D721Med (cell line): ENCODE results near the gene OTULINL.

Source experiments
- DNase-seq: peaks from one replicate; pipeline ENCODE4 v3.0.0; 2011; ENCODE audit warnings: low spot score; ENCODE audit not compliant: insufficient read length
- FAIRE-seq: peaks from 2 replicates; lab custom pipeline; 2011; peaks lifted over from hg19 to GRCh38; lab: Jason Lieb, UNC
- CTCF ChIP-seq: IDR thresholded peaks from 2 replicates; pipeline ENCODE4 v1.5.1; 2012; ENCODE audit warnings: mild to moderate bottlenecking, control low read depth; ENCODE audit not compliant: insufficient read depth; ENCODE audit errors: missing control alignments

OTULINL gene

DNA sequence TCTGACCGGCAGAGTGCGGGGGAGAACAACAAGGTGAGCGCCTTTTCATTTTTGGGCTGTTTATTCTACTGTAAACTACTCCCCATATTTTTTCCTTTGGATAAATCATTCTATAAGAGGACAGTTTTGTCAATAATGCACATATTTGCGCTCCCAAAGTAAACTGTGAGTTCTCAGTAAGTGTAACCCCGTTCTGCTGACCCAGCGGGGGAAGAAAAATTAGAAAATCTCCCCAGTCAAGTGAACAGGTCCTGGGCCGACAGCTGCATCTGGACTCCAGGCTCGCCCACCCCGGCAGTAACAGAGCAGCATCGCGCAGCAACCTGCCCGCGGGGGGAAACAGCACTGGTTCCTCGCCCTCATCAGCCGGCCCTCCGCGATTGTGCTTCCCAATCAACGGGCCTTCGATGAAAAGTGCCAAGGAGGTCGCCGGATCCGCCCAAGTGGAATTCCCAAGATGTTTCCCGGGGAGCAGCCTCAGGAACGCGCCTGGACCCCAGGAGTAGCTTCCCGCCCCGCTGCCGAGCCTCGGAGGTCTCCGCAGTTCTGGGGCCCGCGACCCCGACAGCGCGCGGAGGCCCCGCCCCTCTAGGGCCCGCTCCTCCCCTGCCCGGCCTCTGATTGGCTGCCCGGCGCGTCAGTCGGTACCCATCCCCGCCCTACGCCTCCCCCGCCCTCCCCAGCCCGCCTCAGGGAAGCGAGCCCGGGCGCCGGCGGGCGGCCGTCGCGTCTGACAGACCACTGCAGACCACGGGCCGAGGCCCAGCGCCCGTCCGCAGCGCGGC lies at the start of gene OTULINL:
TSS of gene OTULINL (plus strand) at position 687 of the 785 bp plus-strand sequence. CDS start 103 bp downstream, outside the sequence.
- no peak for TF ChIP-seq CTCF
- FAIRE-seq (no peak), DNase-seq (peak; percentile 64)

DNA sequence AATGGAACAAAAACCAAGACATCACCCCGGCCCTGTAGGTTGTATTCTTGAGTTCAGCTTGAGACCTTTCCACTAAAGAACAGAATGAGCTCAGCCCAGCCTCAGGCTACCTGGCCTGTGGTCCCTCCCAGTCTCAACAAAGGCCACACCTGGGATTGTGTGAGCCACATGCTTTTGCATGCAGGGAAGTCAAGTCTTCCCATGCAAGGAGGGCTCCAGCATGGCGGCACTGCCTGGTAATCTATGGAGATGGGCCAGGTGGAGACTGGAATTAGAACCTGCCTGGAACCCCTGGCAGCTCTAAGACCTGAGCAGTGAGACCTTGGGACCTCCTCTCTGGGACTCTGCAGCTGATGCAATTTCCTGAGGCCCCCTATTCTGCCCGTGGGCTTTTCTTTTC lies 49.4 kb upstream of the OTULINL start:
- no peak for DNase-seq
- FAIRE-seq, result no peak
- TF ChIP-seq CTCF, result no peak

DNA sequence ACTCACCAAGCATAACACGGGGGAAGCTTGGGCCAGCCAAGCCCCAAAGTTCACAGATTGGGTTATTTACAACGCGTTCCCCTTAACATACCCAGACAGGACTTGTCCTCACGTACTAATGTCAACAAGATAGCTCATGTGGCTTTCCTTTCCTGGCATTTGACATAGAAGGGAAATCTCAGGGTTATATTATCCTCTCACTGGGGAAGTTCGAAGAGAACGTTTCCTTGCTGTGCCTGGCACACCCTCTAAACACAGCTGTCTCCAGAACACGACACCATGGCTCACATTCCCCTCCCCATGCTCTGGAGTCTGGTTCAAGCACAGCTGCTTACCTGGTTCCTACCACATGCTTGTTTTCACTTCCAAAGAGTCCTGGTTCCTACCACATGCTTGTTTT lies 46.8 kb upstream of the OTULINL start:
- TF ChIP-seq CTCF, result no peak
- no peak for FAIRE-seq
- no peak for DNase-seq

DNA sequence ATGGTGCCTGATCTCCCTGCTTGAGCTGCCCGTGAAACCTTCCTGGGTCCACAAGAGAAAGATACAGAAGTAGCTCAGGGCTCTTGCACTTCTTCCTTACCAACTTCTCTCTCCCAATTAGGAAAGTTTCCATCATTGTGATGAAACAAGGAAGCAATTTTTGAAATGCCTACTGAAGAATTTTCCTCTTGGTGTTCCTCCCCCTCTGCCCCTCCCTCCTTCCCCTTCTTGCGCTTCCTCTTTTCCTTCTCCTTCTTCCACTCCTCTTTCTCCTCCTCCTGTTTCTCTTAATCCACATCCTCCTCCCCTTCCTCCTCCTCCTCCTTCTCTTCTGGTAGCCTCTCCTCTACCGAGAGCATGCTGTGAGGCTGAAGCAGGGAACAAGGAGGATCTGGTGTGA lies 36.3 kb upstream of the OTULINL start:
- DNase-seq, result no peak
- no peak for TF ChIP-seq CTCF
- FAIRE-seq, result no peak

DNA sequence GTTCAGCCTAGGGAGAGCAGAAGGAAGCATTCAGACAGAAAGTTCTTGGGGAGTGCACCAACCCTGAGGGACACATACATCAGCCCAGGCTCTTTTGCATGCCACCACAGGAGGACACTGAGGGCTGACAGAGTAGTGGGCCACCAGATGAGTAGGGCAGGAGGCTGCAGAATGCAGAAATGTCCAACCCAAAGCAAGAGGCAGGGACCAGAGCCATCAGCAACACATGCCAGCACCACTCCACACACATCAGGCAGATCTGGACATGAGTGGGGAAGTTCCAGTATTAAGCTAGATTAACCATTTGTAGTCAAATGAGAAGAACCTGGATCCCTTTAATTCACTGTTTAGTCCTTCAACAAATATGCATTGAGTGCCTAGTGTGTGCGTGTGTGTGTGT lies 35.7 kb upstream of the OTULINL start:
- no peak for TF ChIP-seq CTCF
- FAIRE-seq (no peak), DNase-seq (no peak)

DNA sequence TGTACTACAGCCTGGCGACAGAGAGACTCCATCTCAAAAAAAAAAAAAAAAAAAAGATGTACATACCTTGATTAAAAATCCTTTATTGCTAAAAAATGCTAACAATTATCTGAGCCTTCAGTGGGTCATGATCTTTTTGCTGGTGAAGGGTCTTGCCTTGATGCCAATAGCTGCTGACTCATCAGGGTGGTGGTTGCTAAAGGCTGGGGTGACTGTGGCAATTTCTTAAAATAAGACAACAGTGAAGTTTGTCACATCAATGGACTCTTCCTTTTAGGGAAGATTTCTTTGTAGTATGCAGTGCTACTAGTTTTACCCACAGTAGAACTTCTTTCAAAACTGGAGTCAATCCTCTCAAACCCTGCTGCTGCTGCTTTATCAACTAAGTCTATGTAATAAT lies 33.9 kb upstream of the OTULINL start:
- FAIRE-seq (no peak), DNase-seq (no peak)
- TF ChIP-seq CTCF, result no peak

GRCh38 chr5:14551211-14551610 lies 30.4 kb upstream of the OTULINL start:
- TF ChIP-seq CTCF, result no peak
- FAIRE-seq, result no peak
- DNase-seq, result no peak
